Mesenchymal stem cell (in vitro differentiated cells and primary cell): Measurements from ENCODE around the gene ECPAS.

Experiments
- DNase-seq: peaks from one replicate; pipeline ENCODE4 v3.0.0-alpha.2; 2013
- H2AFZ ChIP-seq: one replicate; pipeline ENCODE4 v1.6.1; 2013; ENCODE audit warnings: low read depth, mild to moderate bottlenecking, control low read depth, inconsistent platforms, low read length, moderate library complexity
- H2AK5ac ChIP-seq: 2 replicates; pipeline ENCODE4 v1.6.1; 2013; ENCODE audit warnings: low read length, moderate library complexity, mild to moderate bottlenecking, inconsistent platforms; ENCODE audit not compliant: severe bottlenecking
- H2BK120ac ChIP-seq: one replicate; pipeline ENCODE4 v1.6.1; 2013; ENCODE audit warnings: low read depth, mild to moderate bottlenecking, inconsistent platforms, low read length, moderate library complexity
- H2BK12ac ChIP-seq, 2 experiments: one replicate each; pipeline ENCODE4 v1.6.1; 2013; ENCODE audit warnings: inconsistent platforms in 2 of 2, low read length in 2 of 2, mild to moderate bottlenecking in 2 of 2, moderate library complexity in 2 of 2, control low read depth in 1 of 2
- H2BK15ac ChIP-seq: one replicate; pipeline ENCODE4 v1.6.1; 2013; ENCODE audit warnings: mild to moderate bottlenecking, low read depth, inconsistent platforms; ENCODE audit not compliant: poor library complexity, severe bottlenecking
- H2BK5ac ChIP-seq: 2 replicates; pipeline ENCODE4 v1.6.1; 2013; ENCODE audit warnings: low read depth, mild to moderate bottlenecking, low read length, control low read depth, inconsistent platforms; ENCODE audit not compliant: poor library complexity, severe bottlenecking
- H3K14ac ChIP-seq, 2 experiments: one replicate each; pipeline ENCODE4 v1.6.1; 2013; ENCODE audit warnings: inconsistent platforms in 2 of 2, low read length in 2 of 2, control low read depth in 1 of 2, mild to moderate bottlenecking in 1 of 2, moderate library complexity in 1 of 2
- H3K18ac ChIP-seq, 2 experiments: one replicate each; pipeline ENCODE4 v1.6.1; 2013; ENCODE audit warnings: inconsistent platforms in 2 of 2, low read length in 2 of 2, control low read depth in 1 of 2, low read depth in 1 of 2, mild to moderate bottlenecking in 1 of 2
- H3K23ac ChIP-seq, 2 experiments: one replicate each; pipeline ENCODE4 v1.6.1; 2013; ENCODE audit warnings: inconsistent platforms in 2 of 2, low read length in 2 of 2, mild to moderate bottlenecking in 2 of 2, moderate library complexity in 2 of 2, control low read depth in 1 of 2
- H3K27ac ChIP-seq: 2 replicates; pipeline ENCODE4 v1.5.1; 2013; ENCODE audit warnings: mild to moderate bottlenecking, moderate library complexity, low read length, control low read depth, inconsistent platforms; ENCODE audit not compliant: poor library complexity, severe bottlenecking
- H3K27me3 ChIP-seq, 2 experiments: 2 replicates each; pipeline versions ENCODE4 v1.6.1 to v1.7.0; 2013; ENCODE audit warnings: low read length in 2 of 2, mild to moderate bottlenecking in 2 of 2, moderate library complexity in 2 of 2, control low read depth in 1 of 2, inconsistent platforms in 1 of 2; ENCODE audit not compliant: control insufficient read depth in 1 of 2, insufficient read depth in 1 of 2
- H3K36me3 ChIP-seq, 2 experiments: 2 replicates each; pipeline versions ENCODE4 v1.6.1 to v1.7.0; 2013; ENCODE audit warnings: low read length in 2 of 2, control low read depth in 1 of 2, inconsistent platforms in 1 of 2, low read depth in 1 of 2, mild to moderate bottlenecking in 1 of 2; ENCODE audit not compliant: insufficient read depth in 2 of 2, control insufficient read depth in 1 of 2
- H3K4ac ChIP-seq, 2 experiments: one replicate each; pipeline ENCODE4 v1.6.1; 2013; ENCODE audit warnings: inconsistent platforms in 2 of 2, low read length in 2 of 2, mild to moderate bottlenecking in 2 of 2, moderate library complexity in 2 of 2, control low read depth in 1 of 2, low read depth in 1 of 2
- H3K4me1 ChIP-seq: 2 replicates; pipeline ENCODE4 v1.6.1; 2013; ENCODE audit warnings: low read depth, low read length, control low read depth; ENCODE audit not compliant: control insufficient read depth, insufficient read depth
- H3K4me2 ChIP-seq: 2 replicates; pipeline ENCODE4 v1.6.1; 2013; ENCODE audit warnings: low read length, mild to moderate bottlenecking, inconsistent platforms; ENCODE audit not compliant: poor library complexity, severe bottlenecking
- H3K4me3 ChIP-seq, 2 experiments: 2 replicates each; pipeline versions ENCODE4 v1.5.1 to v1.7.0; 2013; ENCODE audit warnings: low read length in 2 of 2, mild to moderate bottlenecking in 2 of 2, control low read depth in 1 of 2, low read depth in 1 of 2; ENCODE audit not compliant: insufficient read depth in 1 of 2
- H3K79me1 ChIP-seq: replicated peaks from 2 replicates; pipeline ENCODE4 v1.6.1; 2013; ENCODE audit warnings: mild to moderate bottlenecking, control low read depth, low read length, inconsistent platforms; ENCODE audit not compliant: poor library complexity, severe bottlenecking
- H3K9ac ChIP-seq: 2 replicates; pipeline ENCODE4 v1.7.0; 2013; ENCODE audit warnings: mild to moderate bottlenecking, low read length, moderate library complexity
- H3K9me3 ChIP-seq: 2 replicates; pipeline ENCODE4 v1.7.0; 2013; ENCODE audit warnings: mild to moderate bottlenecking, low read length; ENCODE audit not compliant: control insufficient read depth
- H4K8ac ChIP-seq: one replicate; pipeline ENCODE4 v1.6.1; 2013; ENCODE audit warnings: inconsistent platforms, mild to moderate bottlenecking, low read length, moderate library complexity
- H4K91ac ChIP-seq: one replicate; pipeline ENCODE4 v1.6.1; 2013; ENCODE audit warnings: mild to moderate bottlenecking, low read length, inconsistent platforms
- WGBS: methylation state at CpG from one replicate; pipeline ENCODE4 v1.1.7; 2013; ENCODE audit warnings: mixed read lengths; 5-methylcytosine and 5-hydroxymethylcytosine counted together

ECPAS gene

GRCh38 chr9:111423389-111423788, 60.8 kb downstream of the ECPAS start:
- no peak overlapping the region for H2BK15ac ChIP-seq
- no peak overlapping the region for H2BK12ac ChIP-seq
- no peak for DNase-seq
- H3K4ac ChIP-seq = no peak overlapping the region
- no peak overlapping the region for H2AK5ac ChIP-seq
- no peak overlapping the region for H2BK5ac ChIP-seq
- 100% methylated on average over 3 of the region's 3 CpGs for WGBS
- H2AFZ ChIP-seq = no peak overlapping the region
- H3K23ac ChIP-seq = no peak overlapping the region
- H3K4me2 ChIP-seq = no peak overlapping the region
- no peaks in the 10 kb centered on the region for H3K27me3 ChIP-seq
- no peak overlapping the region for H3K27ac ChIP-seq
- no peak overlapping the region for H2BK120ac ChIP-seq
- no peaks in the 10 kb centered on the region for H3K4me1 ChIP-seq
- no peak overlapping the region for H4K8ac ChIP-seq
- H4K91ac ChIP-seq = no peak overlapping the region
- H3K9ac ChIP-seq = no peak overlapping the region
- H3K4me3 ChIP-seq = no peak overlapping the region
- H3K18ac ChIP-seq = no peak overlapping the region
- no peaks in the 10 kb centered on the region for H3K9me3 ChIP-seq
- no peak overlapping the region for H3K14ac ChIP-seq
- peaks cover 9 to 94% of the 10 kb centered on the region in 2 experiments for H3K36me3 ChIP-seq
- H3K79me1 ChIP-seq = peaks cover 13% of the 10 kb centered on the region

- Histone ChIP-seq H3K23ac (no peak overlapping the region), H3K27ac (no peak overlapping the region), H3K27me3 (no peaks in the 10 kb centered on the region), H2BK12ac (no peak overlapping the region), H2BK15ac (no peak overlapping the region), H3K9ac (no peak overlapping the region), H3K4me1 (no peaks in the 10 kb centered on the region), H2AFZ (no peak overlapping the region), H3K18ac (no peak overlapping the region), H2BK5ac (no peak overlapping the region), H3K4ac (no peak overlapping the region), H3K4me3 (no peak overlapping the region), H3K79me1 (peaks cover 12% of the 10 kb centered on the region), H3K4me2 (no peak overlapping the region), H4K8ac (no peak overlapping the region), H2AK5ac (no peak overlapping the region), H3K14ac (no peak overlapping the region), H3K9me3 (no peaks in the 10 kb centered on the region), H4K91ac (no peak overlapping the region), H3K36me3 (peaks cover 21 to 99% of the 10 kb centered on the region in 2 experiments), H2BK120ac (no peak overlapping the region)
- no peak for DNase-seq
- 98% methylated on average over 10 of the region's 11 CpGs for WGBS
Measured at GRCh38 chr9:111414406-111414805, 69.8 kb downstream of the ECPAS start.

GRCh38 chr9:111413996-111414395, 70.2 kb downstream of the ECPAS start:
- no peak overlapping the region for H3K18ac ChIP-seq
- no peak for DNase-seq
- no peak overlapping the region for H3K4me2 ChIP-seq
- no peak overlapping the region for H3K4ac ChIP-seq
- H2BK5ac ChIP-seq = no peak overlapping the region
- no peak overlapping the region for H3K27ac ChIP-seq
- no peak overlapping the region for H3K9ac ChIP-seq
- H3K9me3 ChIP-seq = no peaks in the 10 kb centered on the region
- H2BK12ac ChIP-seq = no peak overlapping the region
- no peaks in the 10 kb centered on the region for H3K4me1 ChIP-seq
- H3K27me3 ChIP-seq = no peaks in the 10 kb centered on the region
- H4K8ac ChIP-seq = no peak overlapping the region
- no peak overlapping the region for H2BK15ac ChIP-seq
- H4K91ac ChIP-seq = no peak overlapping the region
- peaks cover 23 to 99% of the 10 kb centered on the region in 2 experiments for H3K36me3 ChIP-seq
- H2BK120ac ChIP-seq = no peak overlapping the region
- no peak overlapping the region for H3K4me3 ChIP-seq
- WGBS = 100% methylated on average over 1 of the region's 3 CpGs
- H2AK5ac ChIP-seq = no peak overlapping the region
- no peak overlapping the region for H3K23ac ChIP-seq
- H3K79me1 ChIP-seq = peaks cover 12% of the 10 kb centered on the region
- H2AFZ ChIP-seq = no peak overlapping the region
- no peak overlapping the region for H3K14ac ChIP-seq

GRCh38 chr9:111412280-111412679, 71.9 kb downstream of the ECPAS start:
- H3K9me3 ChIP-seq = no peaks in the 10 kb centered on the region
- no peak overlapping the region for H3K27ac ChIP-seq
- no peak overlapping the region for H2BK120ac ChIP-seq
- no peak overlapping the region for H4K8ac ChIP-seq
- H3K23ac ChIP-seq = no peak overlapping the region
- H3K36me3 ChIP-seq = peaks cover 20 to 100% of the 10 kb centered on the region in 2 experiments
- no peak overlapping the region for H4K91ac ChIP-seq
- no peak overlapping the region for H2BK15ac ChIP-seq
- no peaks in the 10 kb centered on the region for H3K27me3 ChIP-seq
- H2AK5ac ChIP-seq = no peak overlapping the region
- over 99% methylated on average over 4 of the region's 4 CpGs for WGBS
- no peak overlapping the region for H3K4me3 ChIP-seq
- no peak overlapping the region for H3K9ac ChIP-seq
- H3K79me1 ChIP-seq = peaks cover 12% of the 10 kb centered on the region
- H3K14ac ChIP-seq = no peak overlapping the region
- no peak overlapping the region for H2AFZ ChIP-seq
- no peak overlapping the region for H3K4me2 ChIP-seq
- no peak overlapping the region for H3K18ac ChIP-seq
- H2BK12ac ChIP-seq = no peak overlapping the region
- H3K4ac ChIP-seq = no peak overlapping the region
- no peaks in the 10 kb centered on the region for H3K4me1 ChIP-seq
- DNase-seq = no peak
- H2BK5ac ChIP-seq = no peak overlapping the region
